HCT116 (cell line): ENCODE results near the gene CHST1. TPM values are rescaled to one million over a fixed set of nuclear protein-coding genes. Genes with fewer than 3 reads are reported as not detected.

ENCODE experiments used
- ATAC-seq: fragments of 200-7000 bp; cut with Tn5 transposase; 2 replicates; pipeline ENCODE4 v1.9.1; 2020; ENCODE audit warnings: mild to moderate bottlenecking, moderate library complexity
- BruUV-seq: library from RNA; stranded (reverse); fragments of 400-500 nt; replicated peaks from 2 replicates; lab custom pipeline; 2021; lab: Mats Ljungman, UMichigan
- CTCF ChIA-PET: fragments of 300-600 bp; sonication (Branson Sonifier 250); formaldehyde crosslinking; loops from one replicate; lab custom pipeline; 2021; ENCODE audit warnings: antibody characterized with exemption; lab: Charles Lee
- POLR2A ChIA-PET: fragments of 300-600, 350-600 bp; sonication (Branson Sonifier 250); formaldehyde crosslinking; loops from one replicate; lab custom pipeline; 2021; ENCODE audit warnings: antibody characterized with exemption; lab: Charles Lee
- RAD21 ChIA-PET, 2 experiments: fragments of 300-600 bp; sonication (Branson Sonifier 250); formaldehyde crosslinking; loops; one replicate each; lab custom pipeline; 2023; ENCODE audit warnings: low total read pairs in 2 of 2; ENCODE audit not compliant: uncharacterized antibody in 2 of 2, unreplicated experiment in 2 of 2, low non-redundant PET in 1 of 2; lab: Charles Lee
- DNase-seq: peaks from one replicate; pipeline ENCODE4 v3.0.0-alpha.2; 2010; ENCODE audit warnings: low read depth, low spot score
- H2AFZ ChIP-seq: fragments of 200-600 bp; shearing (Covaris generic), sonication (generic); 2 replicates; pipeline ENCODE4 v1.6.1; 2017; ENCODE audit warnings: low read depth, mixed run types, mixed read lengths, antibody characterized with exemption, low read length; ENCODE audit not compliant: poor library complexity, severe bottlenecking
- H3K27ac ChIP-seq: 2 replicates; pipeline ENCODE4 v1.5.1; 2012; ENCODE audit warnings: low read depth, low read length
- H3K27me3 ChIP-seq: fragments of 200-600 bp; sonication (generic); 2 replicates; pipeline ENCODE4 v1.6.1; 2016; ENCODE audit warnings: mixed run types, low read length, mixed read lengths; ENCODE audit not compliant: insufficient read depth
- H3K36me3 ChIP-seq, 2 experiments: fragments of 200-500 bp in 1 of 2; fragments of 200-600 bp in 1 of 2; sonication (Bioruptor generic) in 1 of 2; sonication (generic) in 1 of 2; 2 replicates each; pipeline versions ENCODE4 v1.5.1 to v1.6.1; 2014 to 2016; ENCODE audit warnings: low read length in 2 of 2, inconsistent platforms in 1 of 2, mixed read lengths in 1 of 2, mixed run types in 1 of 2; ENCODE audit not compliant: insufficient read depth in 2 of 2, control insufficient read depth in 1 of 2
- H3K4me1 ChIP-seq, 2 experiments: fragments of 200-600 bp in 1 of 2; sonication (generic) in 1 of 2; 2 replicates each; pipeline versions ENCODE4 v1.5.1 to v1.6.1; 2012 to 2017; ENCODE audit warnings: low read length in 2 of 2, inconsistent platforms in 1 of 2, mild to moderate bottlenecking in 1 of 2, mixed read lengths in 1 of 2, mixed run types in 1 of 2, moderate library complexity in 1 of 2; ENCODE audit not compliant: insufficient read depth in 2 of 2, control insufficient read depth in 1 of 2
- H3K4me2 ChIP-seq: fragments of 200-600 bp; sonication (generic); 2 replicates; pipeline ENCODE4 v1.6.1; 2017; ENCODE audit warnings: mixed run types, low read length, mixed read lengths
- H3K4me3 ChIP-seq, 2 experiments: fragments of 200-600 bp in 1 of 2; sonication (generic) in 1 of 2; replicated peaks in 1 of 2; 2 replicates each; pipeline ENCODE4 v1.5.1; 2011 to 2016; ENCODE audit warnings: low read length in 2 of 2, control low read depth in 1 of 2, low read depth in 1 of 2, mild to moderate bottlenecking in 1 of 2, mixed read lengths in 1 of 2, mixed run types in 1 of 2
- H3K79me2 ChIP-seq: fragments of 200-600 bp; sonication (generic); 2 replicates; pipeline ENCODE4 v1.6.1; 2017; ENCODE audit warnings: mild to moderate bottlenecking, mixed run types, low read length, moderate library complexity, mixed read lengths; ENCODE audit not compliant: insufficient read depth
- H3K9ac ChIP-seq: fragments of 200-600 bp; sonication (generic); 2 replicates; pipeline ENCODE4 v1.6.1; 2016; ENCODE audit warnings: low read length, mixed read lengths
- H3K9me2 ChIP-seq: fragments of 200-600 bp; sonication (generic), shearing (Covaris generic); 2 replicates; pipeline ENCODE4 v1.6.1; 2017; ENCODE audit warnings: mixed run types, mild to moderate bottlenecking, moderate library complexity; ENCODE audit not compliant: insufficient read depth
- H3K9me3 ChIP-seq, 2 experiments: fragments of 200-500 bp in 1 of 2; fragments of 200-600 bp in 1 of 2; sonication (Bioruptor generic) in 1 of 2; sonication (generic) in 1 of 2; 2 replicates each; pipeline ENCODE4 v1.6.1; 2014 to 2017; ENCODE audit warnings: low read length in 2 of 2, mixed read lengths in 2 of 2, inconsistent platforms in 1 of 2, low read depth in 1 of 2, mild to moderate bottlenecking in 1 of 2, mixed run types in 1 of 2, moderate library complexity in 1 of 2; ENCODE audit not compliant: control insufficient read depth in 1 of 2, insufficient read depth in 1 of 2
- H4K20me1 ChIP-seq: fragments of 200-600 bp; sonication (generic), shearing (Covaris generic); 2 replicates; pipeline ENCODE4 v1.6.1; 2017; ENCODE audit warnings: mixed run types, mild to moderate bottlenecking, moderate library complexity; ENCODE audit not compliant: insufficient read depth
- CBX3 ChIP-seq: IDR thresholded peaks from 2 replicates; pipeline ENCODE4 v1.6.1; 2012; ENCODE audit warnings: low read depth
- CEBPB ChIP-seq: IDR thresholded peaks from 2 replicates; pipeline ENCODE4 v1.6.1; 2012; ENCODE audit warnings: low read depth
- EGR1 ChIP-seq: IDR thresholded peaks from 2 replicates; pipeline ENCODE4 v1.6.1; 2012; ENCODE audit warnings: low read depth
- ELF1 ChIP-seq: IDR thresholded peaks from 2 replicates; pipeline ENCODE4 v1.6.1; 2012; ENCODE audit warnings: low read depth, borderline replicate concordance
- EZH2 ChIP-seq: fragments of 200-600 bp; sonication (generic); IDR thresholded peaks from 2 replicates; pipeline ENCODE4 v1.6.1; 2017; ENCODE audit warnings: antibody characterized with exemption, mixed run types
- POLR2A ChIP-seq: IDR thresholded peaks from 2 replicates; pipeline ENCODE4 v1.7.0; 2011; ENCODE audit warnings: borderline replicate concordance; ENCODE audit not compliant: insufficient read depth, insufficient read length; ENCODE audit errors: extremely low read depth
- POLR2AphosphoS5 ChIP-seq: IDR thresholded peaks from 2 replicates; pipeline ENCODE4 v1.6.1; 2011; ENCODE audit warnings: mild to moderate bottlenecking, low read depth, low read length, moderate library complexity
- RAD21 ChIP-seq: IDR thresholded peaks from 2 replicates; pipeline ENCODE4 v1.6.1; 2012; ENCODE audit warnings: low read depth, mild to moderate bottlenecking
- SIN3A ChIP-seq: IDR thresholded peaks from 2 replicates; pipeline ENCODE4 v1.6.1; 2012; ENCODE audit warnings: low read depth
- SP1 ChIP-seq: IDR thresholded peaks from 2 replicates; pipeline ENCODE4 v1.6.1; 2012; ENCODE audit warnings: low read depth
- TCF7L2 ChIP-seq: IDR thresholded peaks from 2 replicates; pipeline ENCODE4 v1.7.0; 2011; ENCODE audit warnings: borderline replicate concordance, inconsistent platforms; ENCODE audit not compliant: insufficient read depth, insufficient read length; ENCODE audit errors: extremely low read depth
- YY1 ChIP-seq: IDR thresholded peaks from 2 replicates; pipeline ENCODE4 v1.6.1; 2011; ENCODE audit warnings: low read length, low read depth, moderate library complexity, mild to moderate bottlenecking; ENCODE audit not compliant: insufficient replicate concordance; ENCODE audit errors: extremely low read depth
- ZFX ChIP-seq: fragments of 450-650 bp; IDR thresholded peaks from 2 replicates; pipeline ENCODE4 v1.6.1; 2017
- ZNF274 ChIP-seq: fragments of 200-500 bp; sonication (Bioruptor generic); IDR thresholded peaks from 2 replicates; pipeline ENCODE4 v1.6.1; 2014; ENCODE audit warnings: mild to moderate bottlenecking, low read depth, low read length, inconsistent platforms
- intact Hi-C: fragments of 100-400 bp; cut with micrococcal nuclease; formaldehyde crosslinking; loops from 2 replicates; pipeline ENCODE4 v1.10.0; 2022
- total RNA-seq: library from RNA; stranded (reverse); gene quantifications from one replicate; pipeline ENCODE4 v1.2.1, GENCODE V29; 2021; ENCODE audit not compliant: unreplicated experiment
- TF ChIP-seq, protein P1 (sequence below): IDR thresholded peaks from 2 replicates; pipeline ENCODE4 v1.6.1; 2011; ENCODE audit warnings: mild to moderate bottlenecking, low read length, moderate library complexity; ENCODE audit not compliant: insufficient replicate concordance; ENCODE audit errors: extremely low read depth
- TF ChIP-seq, protein P2 (sequence below): IDR thresholded peaks from 2 replicates; pipeline ENCODE4 v1.6.1; 2012; ENCODE audit warnings: low read depth
- TF ChIP-seq, protein P3 (sequence below), 3 experiments: fragments of 200-600 bp in 1 of 3; sonication (generic) in 1 of 3; IDR thresholded peaks in 2 of 3; conservative IDR thresholded peaks in 1 of 3; 2 replicates each; pipeline ENCODE4 v1.5.1; 2012 to 2017; ENCODE audit warnings: low read depth in 2 of 3, low read length in 2 of 3, antibody characterized with exemption in 1 of 3, borderline replicate concordance in 1 of 3, control low read depth in 1 of 3, mild to moderate bottlenecking in 1 of 3, mixed read lengths in 1 of 3, mixed run types in 1 of 3, moderate library complexity in 1 of 3; ENCODE audit not compliant: insufficient read depth in 1 of 3
- TF ChIP-seq, protein P4 (sequence below): IDR thresholded peaks from 2 replicates; pipeline ENCODE4 v1.6.1; 2012

CHST1 gene
- total RNA-seq, 1 experiment from 2014 or later = 0.69 TPM

DNA sequence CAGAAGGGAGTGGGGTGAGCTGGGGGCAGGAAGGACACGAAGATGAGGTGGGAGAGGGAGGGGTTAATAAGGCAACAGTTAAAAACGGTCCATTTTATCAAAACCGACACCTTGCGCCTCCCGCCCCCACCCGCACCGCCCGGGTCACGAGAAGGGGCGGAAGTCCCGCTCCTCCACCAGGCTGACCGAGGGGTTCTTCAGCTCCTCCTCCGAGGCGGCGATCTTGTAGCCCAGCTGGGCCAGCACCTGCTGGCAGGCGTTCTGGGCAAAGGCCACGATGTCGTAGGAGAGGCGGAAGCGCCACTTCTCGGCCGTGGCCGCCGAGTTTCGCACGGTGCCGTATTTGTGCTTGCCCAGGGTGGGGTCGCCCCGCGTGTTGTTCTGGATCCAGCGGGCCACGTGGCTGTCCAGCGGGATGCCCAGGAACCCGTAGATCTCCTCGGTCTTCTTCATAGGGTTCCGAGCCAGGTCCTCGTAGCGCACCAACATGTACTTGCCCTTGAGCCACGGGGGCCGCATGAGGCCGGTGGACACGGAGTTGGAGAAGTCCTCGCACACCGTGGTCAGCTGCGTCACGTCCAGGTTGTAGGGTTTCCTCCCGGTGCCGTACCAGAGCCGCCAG is 15.8 kb downstream of the CHST1 start:
- no peaks in the 10 kb centered on the region for H3K36me3 ChIP-seq
- H3K79me2 ChIP-seq = no peaks in the 10 kb centered on the region
- ATAC-seq (no peak), DNase-seq (no peak)
- H3K9me2 ChIP-seq = no peaks in the 10 kb centered on the region
- ChIA-PET POLR2A (no interaction called here), CTCF (no interaction called here), RAD21 (no interaction called here)
- no peak overlapping the region for H3K4me3 ChIP-seq
- H3K9ac ChIP-seq = no peak overlapping the region
- TF ChIP-seq ZFX (no peak), EZH2 (no peak), SIN3A (no peak), POLR2AphosphoS5 (no peak), CBX3 (no peak), ELF1 (no peak), YY1 (no peak), SP1 (no peak), EGR1 (no peak), ZNF274 (no peak), POLR2A (no peak), RAD21 (no peak), CEBPB (no peak), TCF7L2 (no peak)
- TF ChIP-seq, protein P1, sequence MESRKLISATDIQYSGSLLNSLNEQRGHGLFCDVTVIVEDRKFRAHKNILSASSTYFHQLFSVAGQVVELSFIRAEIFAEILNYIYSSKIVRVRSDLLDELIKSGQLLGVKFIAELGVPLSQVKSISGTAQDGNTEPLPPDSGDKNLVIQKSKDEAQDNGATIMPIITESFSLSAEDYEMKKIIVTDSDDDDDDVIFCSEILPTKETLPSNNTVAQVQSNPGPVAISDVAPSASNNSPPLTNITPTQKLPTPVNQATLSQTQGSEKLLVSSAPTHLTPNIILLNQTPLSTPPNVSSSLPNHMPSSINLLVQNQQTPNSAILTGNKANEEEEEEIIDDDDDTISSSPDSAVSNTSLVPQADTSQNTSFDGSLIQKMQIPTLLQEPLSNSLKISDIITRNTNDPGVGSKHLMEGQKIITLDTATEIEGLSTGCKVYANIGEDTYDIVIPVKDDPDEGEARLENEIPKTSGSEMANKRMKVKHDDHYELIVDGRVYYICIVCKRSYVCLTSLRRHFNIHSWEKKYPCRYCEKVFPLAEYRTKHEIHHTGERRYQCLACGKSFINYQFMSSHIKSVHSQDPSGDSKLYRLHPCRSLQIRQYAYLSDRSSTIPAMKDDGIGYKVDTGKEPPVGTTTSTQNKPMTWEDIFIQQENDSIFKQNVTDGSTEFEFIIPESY = no peak
- TF ChIP-seq, protein P2, sequence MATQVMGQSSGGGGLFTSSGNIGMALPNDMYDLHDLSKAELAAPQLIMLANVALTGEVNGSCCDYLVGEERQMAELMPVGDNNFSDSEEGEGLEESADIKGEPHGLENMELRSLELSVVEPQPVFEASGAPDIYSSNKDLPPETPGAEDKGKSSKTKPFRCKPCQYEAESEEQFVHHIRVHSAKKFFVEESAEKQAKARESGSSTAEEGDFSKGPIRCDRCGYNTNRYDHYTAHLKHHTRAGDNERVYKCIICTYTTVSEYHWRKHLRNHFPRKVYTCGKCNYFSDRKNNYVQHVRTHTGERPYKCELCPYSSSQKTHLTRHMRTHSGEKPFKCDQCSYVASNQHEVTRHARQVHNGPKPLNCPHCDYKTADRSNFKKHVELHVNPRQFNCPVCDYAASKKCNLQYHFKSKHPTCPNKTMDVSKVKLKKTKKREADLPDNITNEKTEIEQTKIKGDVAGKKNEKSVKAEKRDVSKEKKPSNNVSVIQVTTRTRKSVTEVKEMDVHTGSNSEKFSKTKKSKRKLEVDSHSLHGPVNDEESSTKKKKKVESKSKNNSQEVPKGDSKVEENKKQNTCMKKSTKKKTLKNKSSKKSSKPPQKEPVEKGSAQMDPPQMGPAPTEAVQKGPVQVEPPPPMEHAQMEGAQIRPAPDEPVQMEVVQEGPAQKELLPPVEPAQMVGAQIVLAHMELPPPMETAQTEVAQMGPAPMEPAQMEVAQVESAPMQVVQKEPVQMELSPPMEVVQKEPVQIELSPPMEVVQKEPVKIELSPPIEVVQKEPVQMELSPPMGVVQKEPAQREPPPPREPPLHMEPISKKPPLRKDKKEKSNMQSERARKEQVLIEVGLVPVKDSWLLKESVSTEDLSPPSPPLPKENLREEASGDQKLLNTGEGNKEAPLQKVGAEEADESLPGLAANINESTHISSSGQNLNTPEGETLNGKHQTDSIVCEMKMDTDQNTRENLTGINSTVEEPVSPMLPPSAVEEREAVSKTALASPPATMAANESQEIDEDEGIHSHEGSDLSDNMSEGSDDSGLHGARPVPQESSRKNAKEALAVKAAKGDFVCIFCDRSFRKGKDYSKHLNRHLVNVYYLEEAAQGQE = no peak
- TF ChIP-seq, protein P3, sequence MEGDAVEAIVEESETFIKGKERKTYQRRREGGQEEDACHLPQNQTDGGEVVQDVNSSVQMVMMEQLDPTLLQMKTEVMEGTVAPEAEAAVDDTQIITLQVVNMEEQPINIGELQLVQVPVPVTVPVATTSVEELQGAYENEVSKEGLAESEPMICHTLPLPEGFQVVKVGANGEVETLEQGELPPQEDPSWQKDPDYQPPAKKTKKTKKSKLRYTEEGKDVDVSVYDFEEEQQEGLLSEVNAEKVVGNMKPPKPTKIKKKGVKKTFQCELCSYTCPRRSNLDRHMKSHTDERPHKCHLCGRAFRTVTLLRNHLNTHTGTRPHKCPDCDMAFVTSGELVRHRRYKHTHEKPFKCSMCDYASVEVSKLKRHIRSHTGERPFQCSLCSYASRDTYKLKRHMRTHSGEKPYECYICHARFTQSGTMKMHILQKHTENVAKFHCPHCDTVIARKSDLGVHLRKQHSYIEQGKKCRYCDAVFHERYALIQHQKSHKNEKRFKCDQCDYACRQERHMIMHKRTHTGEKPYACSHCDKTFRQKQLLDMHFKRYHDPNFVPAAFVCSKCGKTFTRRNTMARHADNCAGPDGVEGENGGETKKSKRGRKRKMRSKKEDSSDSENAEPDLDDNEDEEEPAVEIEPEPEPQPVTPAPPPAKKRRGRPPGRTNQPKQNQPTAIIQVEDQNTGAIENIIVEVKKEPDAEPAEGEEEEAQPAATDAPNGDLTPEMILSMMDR (IDR thresholded peaks at IDR 0.05 in 2 of 3, conservative IDR thresholded peaks at IDR 0.05 in 1 of 3; ENCODE audit: borderline replicate concordance in 1 of 3, insufficient read depth in 1 of 3, low read depth in 2 of 3, low read length in 2 of 3) = no peak
- TF ChIP-seq, protein P4, sequence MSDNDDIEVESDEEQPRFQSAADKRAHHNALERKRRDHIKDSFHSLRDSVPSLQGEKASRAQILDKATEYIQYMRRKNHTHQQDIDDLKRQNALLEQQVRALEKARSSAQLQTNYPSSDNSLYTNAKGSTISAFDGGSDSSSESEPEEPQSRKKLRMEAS = no peak
- H3K4me1 ChIP-seq = no peaks in the 10 kb centered on the region
- H3K9me3 ChIP-seq = no peaks in the 10 kb centered on the region
- intact Hi-C loops = loop anchor here (10.0 kb wide), 1 partner anchor 245 kb away; no protein-coding TSS in a partner anchor
- H3K27me3 ChIP-seq = no peaks in the 10 kb centered on the region
- no peaks in the 10 kb centered on the region for H4K20me1 ChIP-seq
- H3K4me2 ChIP-seq = no peak overlapping the region
- no peak overlapping the region for H3K27ac ChIP-seq
- no peak overlapping the region for H2AFZ ChIP-seq
- no TSS peak for BruUV-seq
